Panc1 (cell line): ENCODE data around the gene HIPK2.

Source experiments
- POLR2AphosphoS5 ChIP-seq: IDR thresholded peaks from 2 replicates; pipeline ENCODE4 v1.6.1; 2012; ENCODE audit warnings: mild to moderate bottlenecking, low read depth, low read length, moderate library complexity
- SIN3A ChIP-seq: IDR thresholded peaks from 2 replicates; pipeline ENCODE4 v1.6.1; 2012; ENCODE audit warnings: low read depth, mild to moderate bottlenecking, low read length, moderate library complexity, borderline replicate concordance; ENCODE audit not compliant: insufficient read depth
- TF ChIP-seq, protein P1 (sequence below): fragments of 450-650 bp; IDR thresholded peaks from 2 replicates; pipeline ENCODE4 v1.5.1; 2017; ENCODE audit warnings: mild to moderate bottlenecking
- TF ChIP-seq, protein P2 (sequence below), 2 experiments: IDR thresholded peaks; 2 replicates each; pipeline ENCODE4 v1.6.1; 2011 to 2012; ENCODE audit warnings: low read depth in 2 of 2, control low read depth in 1 of 2, low read length in 1 of 2, mild to moderate bottlenecking in 1 of 2, moderate library complexity in 1 of 2; ENCODE audit not compliant: insufficient read depth in 1 of 2

DNA sequence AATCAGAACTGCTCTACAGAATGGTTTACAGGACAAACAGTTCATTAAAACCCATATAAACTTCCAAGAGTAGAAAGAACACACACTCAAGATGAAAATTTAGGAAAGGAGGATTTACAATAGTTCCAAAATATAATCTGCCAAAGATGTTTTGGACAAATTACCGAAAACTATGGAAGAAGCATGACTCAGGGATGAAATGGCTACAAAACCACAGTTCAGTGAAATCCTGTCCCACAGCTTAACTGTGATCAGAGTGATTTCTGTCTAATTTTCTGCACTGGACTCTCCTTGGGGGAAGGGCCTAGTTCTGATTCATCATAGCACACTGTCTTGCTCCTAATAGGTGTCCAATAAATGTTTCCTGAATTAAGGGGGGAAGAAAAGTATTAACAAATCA lies 82.2 kb downstream of the HIPK2 start:
- TF ChIP-seq, protein P1, sequence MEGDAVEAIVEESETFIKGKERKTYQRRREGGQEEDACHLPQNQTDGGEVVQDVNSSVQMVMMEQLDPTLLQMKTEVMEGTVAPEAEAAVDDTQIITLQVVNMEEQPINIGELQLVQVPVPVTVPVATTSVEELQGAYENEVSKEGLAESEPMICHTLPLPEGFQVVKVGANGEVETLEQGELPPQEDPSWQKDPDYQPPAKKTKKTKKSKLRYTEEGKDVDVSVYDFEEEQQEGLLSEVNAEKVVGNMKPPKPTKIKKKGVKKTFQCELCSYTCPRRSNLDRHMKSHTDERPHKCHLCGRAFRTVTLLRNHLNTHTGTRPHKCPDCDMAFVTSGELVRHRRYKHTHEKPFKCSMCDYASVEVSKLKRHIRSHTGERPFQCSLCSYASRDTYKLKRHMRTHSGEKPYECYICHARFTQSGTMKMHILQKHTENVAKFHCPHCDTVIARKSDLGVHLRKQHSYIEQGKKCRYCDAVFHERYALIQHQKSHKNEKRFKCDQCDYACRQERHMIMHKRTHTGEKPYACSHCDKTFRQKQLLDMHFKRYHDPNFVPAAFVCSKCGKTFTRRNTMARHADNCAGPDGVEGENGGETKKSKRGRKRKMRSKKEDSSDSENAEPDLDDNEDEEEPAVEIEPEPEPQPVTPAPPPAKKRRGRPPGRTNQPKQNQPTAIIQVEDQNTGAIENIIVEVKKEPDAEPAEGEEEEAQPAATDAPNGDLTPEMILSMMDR, result no peak
- TF ChIP-seq, protein P2, sequence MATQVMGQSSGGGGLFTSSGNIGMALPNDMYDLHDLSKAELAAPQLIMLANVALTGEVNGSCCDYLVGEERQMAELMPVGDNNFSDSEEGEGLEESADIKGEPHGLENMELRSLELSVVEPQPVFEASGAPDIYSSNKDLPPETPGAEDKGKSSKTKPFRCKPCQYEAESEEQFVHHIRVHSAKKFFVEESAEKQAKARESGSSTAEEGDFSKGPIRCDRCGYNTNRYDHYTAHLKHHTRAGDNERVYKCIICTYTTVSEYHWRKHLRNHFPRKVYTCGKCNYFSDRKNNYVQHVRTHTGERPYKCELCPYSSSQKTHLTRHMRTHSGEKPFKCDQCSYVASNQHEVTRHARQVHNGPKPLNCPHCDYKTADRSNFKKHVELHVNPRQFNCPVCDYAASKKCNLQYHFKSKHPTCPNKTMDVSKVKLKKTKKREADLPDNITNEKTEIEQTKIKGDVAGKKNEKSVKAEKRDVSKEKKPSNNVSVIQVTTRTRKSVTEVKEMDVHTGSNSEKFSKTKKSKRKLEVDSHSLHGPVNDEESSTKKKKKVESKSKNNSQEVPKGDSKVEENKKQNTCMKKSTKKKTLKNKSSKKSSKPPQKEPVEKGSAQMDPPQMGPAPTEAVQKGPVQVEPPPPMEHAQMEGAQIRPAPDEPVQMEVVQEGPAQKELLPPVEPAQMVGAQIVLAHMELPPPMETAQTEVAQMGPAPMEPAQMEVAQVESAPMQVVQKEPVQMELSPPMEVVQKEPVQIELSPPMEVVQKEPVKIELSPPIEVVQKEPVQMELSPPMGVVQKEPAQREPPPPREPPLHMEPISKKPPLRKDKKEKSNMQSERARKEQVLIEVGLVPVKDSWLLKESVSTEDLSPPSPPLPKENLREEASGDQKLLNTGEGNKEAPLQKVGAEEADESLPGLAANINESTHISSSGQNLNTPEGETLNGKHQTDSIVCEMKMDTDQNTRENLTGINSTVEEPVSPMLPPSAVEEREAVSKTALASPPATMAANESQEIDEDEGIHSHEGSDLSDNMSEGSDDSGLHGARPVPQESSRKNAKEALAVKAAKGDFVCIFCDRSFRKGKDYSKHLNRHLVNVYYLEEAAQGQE (IDR thresholded peaks at IDR 0.05; ENCODE audit: insufficient read depth in 1 of 2, low read depth in 2 of 2, low read length in 1 of 2), result no peak
- TF ChIP-seq SIN3A (no peak), POLR2AphosphoS5 (no peak)
